Thyroid gland (tissue), 4 donors: ENCODE results near the gene WDSUB1.

Experiments
- POLR2A ChIP-seq, 2 donors: fragments of 450-650 bp; IDR thresholded peaks; one replicate each; pipeline ENCODE4 v1.6.1; 2017; ENCODE audit warnings: antibody characterized with exemption in 2 of 2, mild to moderate bottlenecking in 2 of 2, moderate library complexity in 1 of 2
- TF ChIP-seq, protein P1 (sequence below), 6 experiments: fragments of 200-600 bp in 3 of 6; fragments of 450-650 bp in 3 of 6; sonication (generic) in 3 of 6; IDR thresholded peaks; one replicate each; pipeline ENCODE4 v1.5.1; 2016 to 2019; ENCODE audit warnings: antibody characterized with exemption in 6 of 6, mild to moderate bottlenecking in 2 of 6, inconsistent platforms in 1 of 6, moderate library complexity in 1 of 6

DNA sequence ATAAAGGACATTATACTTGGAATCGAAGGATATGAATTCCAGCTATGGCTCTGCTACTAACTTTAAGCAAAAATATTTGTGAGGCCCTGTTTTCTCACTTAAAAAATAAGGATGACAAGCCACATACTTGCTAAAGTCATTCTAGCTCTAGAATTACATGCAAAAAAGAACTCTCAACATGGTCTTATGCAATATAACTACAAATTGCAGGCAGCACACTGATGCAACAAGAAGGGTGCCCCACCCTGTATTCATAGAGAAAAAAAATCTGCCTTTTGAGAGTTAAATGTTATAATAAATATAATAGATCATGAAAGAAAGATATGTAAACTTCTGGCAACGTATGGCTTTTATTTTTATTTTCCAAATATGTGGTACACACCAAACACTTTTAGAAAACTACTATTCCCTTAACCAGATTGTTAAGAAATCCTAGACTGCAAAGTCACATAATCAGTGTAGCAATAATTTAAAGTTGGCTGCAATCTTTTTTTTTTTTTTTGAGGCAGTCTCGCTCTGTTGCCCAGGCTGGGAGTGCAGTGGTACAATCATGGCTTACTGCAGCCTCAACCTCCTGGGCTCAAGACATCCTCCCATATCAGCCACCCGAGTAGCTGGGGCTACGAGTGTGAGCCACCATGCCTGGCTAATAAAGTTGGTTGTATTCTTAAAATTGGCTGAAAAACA lies 40.2 kb upstream of the WDSUB1 start:
- no peak for TF ChIP-seq POLR2A (IDR thresholded peaks at IDR 0.05)
- TF ChIP-seq, protein P1, sequence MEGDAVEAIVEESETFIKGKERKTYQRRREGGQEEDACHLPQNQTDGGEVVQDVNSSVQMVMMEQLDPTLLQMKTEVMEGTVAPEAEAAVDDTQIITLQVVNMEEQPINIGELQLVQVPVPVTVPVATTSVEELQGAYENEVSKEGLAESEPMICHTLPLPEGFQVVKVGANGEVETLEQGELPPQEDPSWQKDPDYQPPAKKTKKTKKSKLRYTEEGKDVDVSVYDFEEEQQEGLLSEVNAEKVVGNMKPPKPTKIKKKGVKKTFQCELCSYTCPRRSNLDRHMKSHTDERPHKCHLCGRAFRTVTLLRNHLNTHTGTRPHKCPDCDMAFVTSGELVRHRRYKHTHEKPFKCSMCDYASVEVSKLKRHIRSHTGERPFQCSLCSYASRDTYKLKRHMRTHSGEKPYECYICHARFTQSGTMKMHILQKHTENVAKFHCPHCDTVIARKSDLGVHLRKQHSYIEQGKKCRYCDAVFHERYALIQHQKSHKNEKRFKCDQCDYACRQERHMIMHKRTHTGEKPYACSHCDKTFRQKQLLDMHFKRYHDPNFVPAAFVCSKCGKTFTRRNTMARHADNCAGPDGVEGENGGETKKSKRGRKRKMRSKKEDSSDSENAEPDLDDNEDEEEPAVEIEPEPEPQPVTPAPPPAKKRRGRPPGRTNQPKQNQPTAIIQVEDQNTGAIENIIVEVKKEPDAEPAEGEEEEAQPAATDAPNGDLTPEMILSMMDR (IDR thresholded peaks at IDR 0.05), result no peak
